AG10803 (cell line): ENCODE measurements around the gene TSN.
"Not testable (repeated sequence)": the region's sequence is repeated elsewhere in the genome, so short reads cannot be mapped to it uniquely, and the experiment has no call there.

Source experiments
- DNase-seq: peaks from one replicate; pipeline ENCODE4 v3.0.0; 2010; ENCODE audit warnings: low read depth
- H3K4me3 ChIP-seq: 2 replicates; pipeline ENCODE4 v1.5.1; 2011; ENCODE audit warnings: mild to moderate bottlenecking, low read length, control low read depth
- TF ChIP-seq, protein P1 (sequence below): conservative IDR thresholded peaks from 2 replicates; pipeline ENCODE4 v1.5.1; 2011; ENCODE audit warnings: mild to moderate bottlenecking, low read length, control low read depth, inconsistent platforms

Gene TSN

DNA sequence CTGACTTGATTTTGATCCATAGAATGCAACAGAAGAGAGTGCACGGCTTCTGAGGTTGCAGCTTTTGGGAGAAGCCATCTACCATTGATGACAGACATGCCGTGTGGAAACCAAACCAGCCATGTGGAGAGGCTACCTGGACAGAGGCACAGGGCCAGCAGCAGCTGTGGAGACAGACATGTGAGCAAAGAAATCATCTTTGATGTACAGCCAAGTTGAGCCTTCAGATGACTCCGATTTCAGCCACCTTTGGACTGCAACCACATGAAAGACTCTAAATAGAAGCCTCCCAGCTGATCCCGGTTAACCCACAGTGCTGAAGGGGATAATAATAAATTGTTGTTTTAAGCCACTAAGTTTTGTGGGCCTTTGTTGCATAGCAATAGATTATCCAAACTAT lies 54.2 kb downstream of the TSN start:
- no peak overlapping the region for H3K4me3 ChIP-seq
- TF ChIP-seq, protein P1, sequence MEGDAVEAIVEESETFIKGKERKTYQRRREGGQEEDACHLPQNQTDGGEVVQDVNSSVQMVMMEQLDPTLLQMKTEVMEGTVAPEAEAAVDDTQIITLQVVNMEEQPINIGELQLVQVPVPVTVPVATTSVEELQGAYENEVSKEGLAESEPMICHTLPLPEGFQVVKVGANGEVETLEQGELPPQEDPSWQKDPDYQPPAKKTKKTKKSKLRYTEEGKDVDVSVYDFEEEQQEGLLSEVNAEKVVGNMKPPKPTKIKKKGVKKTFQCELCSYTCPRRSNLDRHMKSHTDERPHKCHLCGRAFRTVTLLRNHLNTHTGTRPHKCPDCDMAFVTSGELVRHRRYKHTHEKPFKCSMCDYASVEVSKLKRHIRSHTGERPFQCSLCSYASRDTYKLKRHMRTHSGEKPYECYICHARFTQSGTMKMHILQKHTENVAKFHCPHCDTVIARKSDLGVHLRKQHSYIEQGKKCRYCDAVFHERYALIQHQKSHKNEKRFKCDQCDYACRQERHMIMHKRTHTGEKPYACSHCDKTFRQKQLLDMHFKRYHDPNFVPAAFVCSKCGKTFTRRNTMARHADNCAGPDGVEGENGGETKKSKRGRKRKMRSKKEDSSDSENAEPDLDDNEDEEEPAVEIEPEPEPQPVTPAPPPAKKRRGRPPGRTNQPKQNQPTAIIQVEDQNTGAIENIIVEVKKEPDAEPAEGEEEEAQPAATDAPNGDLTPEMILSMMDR: no peak
- DNase-seq: no peak

DNA sequence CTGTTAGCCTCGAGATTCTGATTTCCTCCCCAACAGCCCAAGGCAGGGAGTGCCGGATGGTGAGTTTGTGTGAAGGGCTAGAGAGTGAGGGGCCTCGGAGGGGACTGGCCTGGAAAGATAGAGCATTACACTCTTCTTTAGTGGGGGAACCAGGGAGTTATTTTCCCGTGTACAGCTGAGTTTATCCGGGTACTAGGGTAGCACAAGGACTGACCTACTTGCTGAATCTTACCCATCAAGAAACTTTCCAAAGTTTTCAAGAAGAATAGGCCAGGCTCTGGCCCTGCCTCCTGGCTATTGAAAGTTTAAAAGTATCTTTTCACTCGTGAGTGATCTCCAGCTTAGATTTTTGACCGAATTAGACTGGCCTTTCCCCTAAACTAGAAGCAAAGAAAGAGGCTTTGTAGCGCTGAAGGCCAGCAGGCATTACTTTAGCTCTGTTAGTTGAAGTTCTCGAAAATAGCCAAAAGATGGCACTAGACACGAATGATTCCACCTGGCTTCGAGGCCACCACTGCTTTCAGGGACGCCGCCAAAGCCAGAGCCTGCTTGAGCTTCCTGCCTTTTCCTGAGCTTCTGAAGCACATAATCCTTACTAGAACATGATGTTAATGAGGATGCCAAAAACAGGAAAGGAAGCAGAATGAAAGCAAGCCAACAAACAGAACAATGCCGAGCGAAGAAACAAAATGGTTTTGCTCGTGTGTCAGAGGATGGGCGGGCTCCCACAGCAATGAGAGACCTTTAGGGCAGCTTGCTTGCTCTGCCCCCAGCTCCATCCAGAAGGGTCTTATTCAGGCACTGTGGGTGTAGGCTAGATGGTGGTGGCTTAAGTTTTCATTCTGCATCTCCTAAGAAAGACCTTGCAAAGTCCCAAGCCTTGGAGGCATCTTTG lies 55.8 kb downstream of the TSN start:
- TF ChIP-seq, protein P1: peak; percentile 79
- peak; percentile 70 for DNase-seq
- H3K4me3 ChIP-seq: no peak overlapping the region

DNA sequence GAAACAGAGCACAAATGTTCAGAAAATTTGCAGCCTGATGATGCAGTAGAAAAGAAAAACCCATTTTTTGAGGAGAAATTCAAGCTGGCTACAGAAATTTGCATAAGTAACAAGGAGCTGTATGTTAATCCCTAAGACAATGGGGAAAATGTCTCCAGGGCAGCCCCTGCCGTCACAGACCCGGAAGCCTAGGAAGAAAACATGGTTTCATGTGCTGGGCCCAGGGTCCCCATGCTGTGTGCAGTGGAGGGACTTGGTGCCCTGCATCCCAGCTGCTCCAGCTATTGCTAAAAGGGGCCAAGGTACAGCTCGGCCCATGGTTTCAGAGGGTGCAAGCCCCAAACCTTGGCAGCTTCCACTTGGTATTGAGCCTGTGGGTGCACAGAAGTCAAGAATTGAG lies 57.6 kb downstream of the TSN start:
- not testable (repeated sequence) for DNase-seq, H3K4me3 ChIP-seq

DNA sequence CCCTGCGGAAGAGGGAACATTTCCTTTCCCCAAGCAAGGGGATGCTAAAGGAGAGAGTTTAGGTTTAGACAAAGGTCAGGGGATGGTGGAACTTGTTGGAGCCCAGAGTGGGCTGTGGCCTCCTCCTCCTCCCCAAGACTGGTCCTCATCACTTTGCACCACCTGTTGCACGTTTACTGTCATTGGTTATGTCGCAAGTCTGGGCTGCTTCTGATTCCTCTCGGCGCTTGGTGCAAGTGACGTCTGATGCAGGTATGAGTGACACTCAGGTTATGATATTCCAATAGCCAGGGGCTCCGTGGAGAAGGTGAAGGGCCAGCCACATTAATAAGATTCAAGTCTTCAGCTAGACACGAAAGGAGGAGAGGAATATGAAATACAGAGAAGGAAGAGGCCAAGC lies 59.8 kb downstream of the TSN start:
- TF ChIP-seq, protein P1: no peak
- DNase-seq: no peak
- H3K4me3 ChIP-seq: no peak overlapping the region

DNA sequence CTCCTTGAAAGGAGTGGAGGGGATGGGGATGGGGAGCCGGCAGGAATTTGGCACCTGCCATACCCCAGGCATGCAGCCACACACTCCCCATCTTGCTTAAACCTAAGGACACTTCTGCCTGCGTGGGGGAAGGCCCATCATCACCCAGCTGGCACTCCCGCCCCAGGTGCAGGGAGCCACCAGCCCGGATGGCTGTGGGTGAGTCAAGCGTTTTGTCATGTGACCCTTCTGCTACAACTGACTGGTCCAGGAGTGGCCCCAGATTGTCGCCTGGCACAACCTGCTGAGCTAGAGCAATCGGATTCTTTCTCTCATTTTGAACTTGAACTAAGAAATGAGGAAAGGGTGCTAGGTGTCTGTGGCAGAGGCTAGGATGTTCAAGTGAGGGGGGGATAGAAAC lies 61.3 kb downstream of the TSN start:
- TF ChIP-seq, protein P1: no peak
- no peak overlapping the region for H3K4me3 ChIP-seq
- DNase-seq: no peak

DNA sequence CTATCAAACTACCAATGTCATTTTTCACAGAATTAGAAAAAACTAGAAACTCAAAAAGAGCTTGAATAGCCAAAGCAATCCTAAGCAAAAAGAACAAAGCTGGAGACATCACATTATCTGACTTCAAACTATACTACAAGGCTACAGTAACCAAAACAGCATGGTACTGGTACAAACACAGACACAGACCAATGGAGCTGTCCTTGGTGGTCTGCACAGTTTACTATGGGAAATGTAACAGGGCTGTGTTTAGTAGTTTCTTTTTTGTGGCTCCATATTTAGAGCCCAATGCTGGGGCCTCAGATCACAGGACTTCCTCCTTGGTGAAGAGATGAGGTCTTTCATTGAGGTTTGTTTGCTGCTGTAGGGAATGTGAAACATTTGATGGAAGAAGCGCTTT lies 61.9 kb downstream of the TSN start:
- not testable (repeated sequence) for H3K4me3 ChIP-seq, DNase-seq
